ENCODE measurements around the gene VAV3.
A peak's percentile ranks its signal among the peaks of the same experiment; 100 is the strongest.

VAV3 gene

GRCh38 chr1:107794571-107794970 is 170.4 kb downstream of the VAV3 start:
- DNase-seq (ENCODE audit: low read depth, low spot score) = no peak

- no peak for DNase-seq (ENCODE audit: low read depth, low spot score)
These were observed 171.0 kb downstream of the VAV3 start for GRCh38 chr1:107793896-107794453.

- DNase-seq (ENCODE audit: low read depth, low spot score) = no peak
These were observed 173.6 kb downstream of the VAV3 start for GRCh38 chr1:107791348-107791747.

GRCh38 chr1:107789817-107790524 is 175.0 kb downstream of the VAV3 start:
- no peak for DNase-seq (ENCODE audit: low read depth, low spot score)

DNA sequence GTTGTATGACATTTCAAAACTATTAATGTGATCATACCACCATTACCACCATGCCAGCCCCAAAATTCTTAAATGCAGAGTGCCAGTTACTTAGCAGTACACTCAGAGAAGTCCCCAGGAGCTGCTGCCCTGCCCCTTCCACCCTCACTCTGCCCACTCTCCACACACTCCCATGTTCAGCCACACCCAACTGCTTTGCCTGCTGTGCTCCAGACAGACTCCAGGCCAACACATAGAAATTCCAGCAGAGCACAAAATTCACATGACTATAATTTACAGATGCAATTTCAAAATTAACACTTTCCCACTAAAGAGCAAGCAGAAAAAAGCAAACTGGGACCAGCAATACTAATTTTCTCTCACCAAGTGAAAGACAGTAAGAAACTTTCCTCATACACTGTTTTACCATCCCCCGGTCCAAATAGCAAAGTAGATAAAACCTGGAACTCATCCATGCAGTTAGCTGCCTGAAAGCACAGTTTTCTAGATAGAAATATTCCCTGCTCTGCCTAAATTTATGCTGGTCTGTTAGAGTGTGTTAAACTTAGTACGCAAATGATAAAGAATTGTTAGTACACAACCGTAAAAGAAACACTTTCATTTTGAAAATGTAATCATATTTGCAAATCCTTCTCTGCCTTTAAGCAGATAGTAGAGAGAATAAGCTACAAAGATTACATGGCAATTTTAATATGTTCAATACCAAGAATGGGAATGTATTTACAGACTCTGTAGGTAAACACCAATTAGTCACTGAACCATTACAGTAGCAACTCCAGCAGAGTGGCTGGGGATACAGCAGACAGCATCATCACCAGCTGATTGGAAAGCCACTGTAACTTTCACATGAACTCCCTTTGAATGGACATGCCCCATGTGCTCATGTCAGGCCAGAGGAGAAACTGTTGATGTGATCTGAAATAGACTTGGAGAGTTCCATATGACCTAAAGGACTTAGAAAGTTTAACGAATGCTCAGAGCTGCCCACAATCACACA is 176.5 kb downstream of the VAV3 start:
- no peak for DNase-seq (ENCODE audit: low read depth, low spot score)

DNA sequence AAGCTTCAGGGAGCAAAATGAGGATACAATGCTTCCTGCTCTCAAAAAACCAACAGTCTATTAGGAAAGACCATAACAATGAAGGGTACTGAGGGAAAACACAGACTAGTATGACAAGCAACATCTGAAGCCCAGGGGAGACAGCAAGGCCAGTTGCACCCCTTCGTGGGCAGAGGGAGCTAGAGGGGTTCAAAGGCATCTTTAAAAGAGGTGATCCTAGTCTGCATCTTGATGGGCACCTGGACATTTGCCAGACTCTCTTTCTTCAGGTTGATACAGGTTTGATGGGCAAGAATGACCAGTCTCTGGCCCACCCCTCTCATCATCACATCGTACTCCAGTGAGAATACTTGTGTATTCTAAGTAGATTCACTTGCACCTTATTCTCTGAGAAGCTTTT is 177.7 kb downstream of the VAV3 start:
- no peak for DNase-seq (ENCODE audit: low read depth, low spot score)

DNA sequence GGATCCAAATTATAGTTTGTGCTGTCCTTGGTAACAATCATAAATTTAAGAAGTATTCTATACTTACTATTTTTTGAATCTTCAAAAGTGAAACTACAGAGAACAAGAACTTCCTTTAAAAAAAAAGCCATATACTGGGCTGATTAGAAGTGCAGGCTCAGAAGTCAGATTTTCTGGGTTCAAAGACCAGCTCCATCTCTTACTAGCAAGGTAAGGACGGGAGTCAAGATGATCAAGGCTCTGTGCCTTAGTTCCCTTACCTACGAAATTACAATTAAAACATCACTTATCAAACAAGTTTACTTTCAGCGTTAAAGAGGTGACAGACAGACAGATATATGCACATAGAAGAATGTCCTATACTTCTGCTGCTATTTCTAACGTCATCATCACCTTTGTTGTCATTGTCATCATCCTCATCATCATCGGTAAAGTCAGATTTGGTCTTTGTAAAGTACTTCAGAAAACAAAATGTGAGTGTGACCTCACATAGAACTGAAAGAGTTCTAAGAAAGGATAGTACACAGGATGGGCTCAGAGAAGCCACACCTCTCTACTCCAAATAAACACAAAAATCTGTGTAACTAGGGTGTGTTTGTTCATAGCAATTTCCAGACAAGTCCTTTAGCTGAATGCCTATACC is 178.7 kb downstream of the VAV3 start:
- no peak for DNase-seq (ENCODE audit: low read depth, low spot score)

DNA sequence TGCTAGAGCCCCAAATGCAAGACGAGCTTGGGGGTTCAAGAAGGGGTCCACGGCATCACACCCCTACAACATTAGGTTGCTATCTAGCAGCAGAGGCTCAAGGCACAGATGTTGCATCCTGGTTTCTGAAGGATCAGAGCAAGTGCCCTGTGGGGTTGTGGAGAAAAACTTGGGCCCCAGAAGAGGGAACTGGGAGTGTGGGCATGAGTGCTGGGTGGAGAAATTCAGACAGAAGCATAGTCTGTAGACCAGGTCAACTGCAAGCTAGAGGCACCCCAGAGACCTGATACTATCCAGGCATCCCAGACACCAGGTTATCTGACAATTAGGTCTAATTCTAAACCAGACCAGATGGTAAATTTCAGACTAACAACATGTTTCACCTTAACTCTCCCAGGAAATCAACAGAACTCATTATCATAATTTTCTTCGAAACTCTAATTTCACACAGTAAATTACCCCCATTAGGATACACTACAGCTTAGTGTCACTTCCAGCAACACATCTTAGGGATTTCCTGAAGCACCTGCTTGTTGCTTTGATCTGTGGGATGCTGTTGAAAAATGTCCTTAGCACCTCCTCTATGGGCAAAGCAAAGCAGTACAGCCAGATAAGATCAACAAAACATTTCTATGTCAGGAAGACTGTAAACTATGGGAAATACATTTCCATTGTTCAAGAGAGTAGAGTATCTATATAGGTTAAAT is 179.3 kb downstream of the VAV3 start:
- DNase-seq (ENCODE audit: low read depth, low spot score) = no peak

DNA sequence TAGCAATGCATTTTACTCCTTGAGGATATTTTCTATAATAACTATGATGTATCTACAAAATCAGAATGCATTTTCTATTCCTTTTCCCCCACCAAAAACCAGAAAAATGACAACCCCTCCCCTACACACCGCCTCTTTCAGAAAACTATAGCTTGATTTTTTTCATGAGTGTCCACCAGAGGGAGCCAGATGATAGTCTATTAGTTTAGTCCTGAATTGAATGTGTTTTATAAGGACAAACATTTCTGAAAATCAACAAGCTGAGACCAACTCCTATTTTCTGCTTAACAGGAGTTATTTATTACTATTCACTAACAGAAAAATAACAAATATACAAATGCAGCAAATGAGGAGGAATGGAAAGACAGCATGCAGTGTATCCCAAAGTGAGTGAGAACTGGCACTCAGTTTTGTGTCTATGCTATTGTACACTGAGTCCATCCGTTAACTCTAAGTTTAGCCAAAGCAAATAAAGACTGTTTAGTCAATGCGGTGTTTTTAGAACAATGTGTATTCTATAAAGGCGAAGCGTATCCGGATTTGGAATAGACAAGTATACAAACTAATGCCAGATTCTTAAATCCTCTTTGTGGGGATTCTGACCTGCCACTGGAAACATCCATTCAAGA is 182.6 kb downstream of the VAV3 start:
- peak; percentile 43 for DNase-seq (ENCODE audit: low read depth, low spot score)

GRCh38 chr1:107781245-107781644 is 183.7 kb downstream of the VAV3 start:
- DNase-seq (ENCODE audit: low read depth, low spot score) = no peak

DNA sequence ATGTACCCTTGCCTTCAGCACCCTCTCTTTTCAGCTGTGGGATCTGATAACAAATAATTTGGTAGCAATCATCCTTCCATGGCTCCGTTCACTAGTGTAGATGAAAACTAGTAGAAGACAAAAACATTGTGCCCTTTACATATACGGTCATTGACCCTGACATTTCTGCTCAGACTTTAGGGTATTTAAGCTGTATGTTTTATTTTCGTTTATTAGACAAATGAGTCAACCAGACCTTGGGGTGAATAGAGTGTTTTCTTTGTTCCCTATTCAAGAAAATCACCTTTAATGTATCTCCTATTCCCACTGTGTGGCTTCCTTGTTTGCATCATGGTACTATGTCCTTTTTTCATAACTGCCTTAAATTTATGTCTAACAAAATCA is 187.3 kb downstream of the VAV3 start:
- no peak for DNase-seq (ENCODE audit: low read depth, low spot score)

GRCh38 chr1:107776900-107777663 is 187.9 kb downstream of the VAV3 start:
- DNase-seq (ENCODE audit: low read depth, low spot score) = no peak

GRCh38 chr1:107771377-107771776 is 193.6 kb downstream of the VAV3 start:
- DNase-seq (ENCODE audit: low read depth, low spot score) = no peak

- DNase-seq (ENCODE audit: low read depth, low spot score) = no peak
These were observed 197.8 kb downstream of the VAV3 start for GRCh38 chr1:107767156-107767582.

DNA sequence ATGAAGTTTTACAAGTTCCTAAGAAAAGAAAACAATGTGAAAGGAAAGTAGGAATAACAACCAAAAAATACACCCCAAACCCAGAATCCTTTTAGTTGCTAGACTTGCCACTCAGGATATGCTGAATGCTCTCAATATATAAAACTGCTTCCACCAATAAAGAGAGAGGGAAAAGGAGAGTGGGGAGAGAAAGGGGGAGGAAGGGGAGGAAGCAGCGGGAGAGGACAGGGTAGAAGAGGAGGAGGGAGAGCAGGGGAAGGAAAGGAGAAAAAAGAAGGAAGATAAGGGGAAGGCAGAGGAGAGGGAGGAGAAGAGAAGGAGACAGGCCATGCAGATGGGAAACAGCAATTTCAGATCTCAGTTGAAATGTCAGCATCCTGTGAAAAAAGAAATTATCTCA is 198.4 kb downstream of the VAV3 start:
- DNase-seq (ENCODE audit: low read depth, low spot score) = no peak

- DNase-seq (ENCODE audit: low read depth, low spot score) = no peak
These were observed 202.1 kb downstream of the VAV3 start for GRCh38 chr1:107762751-107763390.

DNA sequence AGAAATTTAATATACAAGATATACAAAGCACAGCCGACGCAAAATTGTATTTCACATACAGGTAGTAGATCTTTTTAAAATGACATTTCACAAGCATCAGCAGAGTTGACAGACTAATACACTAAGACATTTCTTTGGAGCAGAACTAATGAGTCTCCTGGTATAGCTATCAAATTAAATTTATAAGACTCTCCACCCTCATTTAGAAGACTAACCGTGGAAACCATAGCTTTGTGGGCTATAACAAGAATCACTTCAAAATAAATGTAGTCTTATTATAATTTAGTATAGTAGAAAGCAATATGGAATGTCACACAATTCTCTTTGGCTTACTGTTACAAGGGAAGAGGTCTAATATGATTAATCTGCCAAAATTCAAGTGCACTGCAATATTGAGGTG is 204.9 kb downstream of the VAV3 start:
- no peak for DNase-seq (ENCODE audit: low read depth, low spot score)

DNA sequence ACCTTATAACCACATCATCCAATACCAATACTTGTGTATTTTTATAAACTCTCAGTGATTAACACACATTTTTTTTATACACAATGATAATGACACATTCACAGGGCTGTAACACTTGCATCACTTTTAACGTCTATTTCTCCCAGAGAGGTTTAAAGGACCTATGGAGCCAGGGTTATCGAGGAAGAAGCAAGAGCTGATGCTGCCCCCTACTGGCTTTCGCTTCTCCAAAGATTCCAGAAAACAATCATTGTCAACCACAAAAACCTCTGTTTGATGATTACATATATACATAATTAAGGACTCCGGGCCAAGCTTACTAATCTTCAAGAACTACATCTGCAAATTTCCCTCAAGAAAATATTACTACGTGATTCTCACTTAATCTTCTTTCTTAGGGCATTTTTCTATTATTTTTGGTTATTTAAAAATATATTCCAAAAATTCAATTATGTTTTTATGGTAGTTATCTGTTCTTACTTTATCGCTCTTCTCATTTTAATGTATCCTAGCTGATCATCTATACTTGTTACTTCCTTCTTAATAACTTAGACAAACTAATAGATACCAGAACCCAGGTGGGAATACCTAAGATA is 214.5 kb downstream of the VAV3 start:
- no peak for DNase-seq (ENCODE audit: low read depth, low spot score)

DNA sequence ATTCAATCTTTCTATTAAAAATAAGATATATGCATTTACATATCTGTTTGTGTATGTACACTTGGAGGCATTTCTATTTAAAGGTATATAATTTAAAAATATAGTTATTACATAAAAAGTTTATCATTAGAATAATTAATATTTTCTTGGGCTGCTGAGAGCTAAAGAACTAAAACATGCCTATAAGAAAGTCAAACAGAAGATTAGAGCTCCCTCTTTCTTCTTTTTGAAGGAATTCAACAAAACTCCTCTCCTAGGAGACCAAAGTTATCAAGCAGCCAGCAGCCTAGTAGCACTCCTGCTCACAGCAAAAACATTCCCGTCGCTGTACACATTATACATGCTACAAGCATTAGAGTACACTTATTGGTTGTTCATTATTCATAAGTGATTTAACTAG is 216.4 kb downstream of the VAV3 start:
- no peak for DNase-seq (ENCODE audit: low read depth, low spot score)

Data from activated CD4-positive, CD25-positive, alpha-beta regulatory T cell treated with anti-CD3 and anti-CD28 coated beads, Interleukin-2, amount 50 U/mL, for 16 hours (primary cell).